OCI-LY3 (cell line): ENCODE data around the gene PADI3.

Source experiments
- CTCF ChIP-seq: fragments of 200-600, 300-600 bp; sonication (generic); IDR thresholded peaks from 2 replicates; pipeline ENCODE4 v1.5.1; 2014; ENCODE audit warnings: antibody characterized with exemption, low read length, low read depth
- EZH2phosphoT487 ChIP-seq: fragments of 200-600 bp; shearing (Covaris generic); IDR thresholded peaks from 2 replicates; pipeline ENCODE4 v1.6.1; 2018; ENCODE audit warnings: antibody characterized with exemption, mixed run types, low read depth

- TF ChIP-seq CTCF: no peak
- TF ChIP-seq EZH2phosphoT487: no peak
Observed at GRCh38 chr1:17225140-17225539, 23.8 kb upstream of the PADI3 start.
